ENCODE data around the gene CDIP1. TPM values are rescaled to one million over a fixed set of nuclear protein-coding genes. Genes with fewer than 3 reads are reported as not detected.

The CDIP1 gene
- total RNA-seq, 1 donor from 2014 or later, result 9.8 TPM

DNA sequence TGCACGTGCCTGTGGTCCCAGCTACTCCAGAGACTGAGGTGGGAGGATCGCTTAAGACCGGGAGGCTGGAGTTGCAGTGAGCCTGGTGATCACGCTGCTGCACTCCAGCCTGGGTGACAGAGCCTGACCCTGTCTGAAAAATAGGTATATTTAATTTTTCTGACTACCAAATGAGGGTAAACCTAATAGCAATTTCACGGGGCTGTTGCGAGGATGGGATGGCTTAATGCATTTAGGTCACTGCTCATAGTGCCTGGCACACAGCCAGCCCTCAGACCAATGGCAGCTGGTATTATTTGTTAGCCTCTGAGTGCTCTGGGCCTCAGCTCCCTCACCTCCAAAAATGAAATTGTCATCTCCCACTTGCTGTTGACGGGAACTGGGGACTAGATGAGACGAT, 5.9 kb upstream of the CDIP1 start:
- FAIRE-seq (no peak), DNase-seq (ENCODE audit: low spot score in 2 of 2) (no peak)

DNA sequence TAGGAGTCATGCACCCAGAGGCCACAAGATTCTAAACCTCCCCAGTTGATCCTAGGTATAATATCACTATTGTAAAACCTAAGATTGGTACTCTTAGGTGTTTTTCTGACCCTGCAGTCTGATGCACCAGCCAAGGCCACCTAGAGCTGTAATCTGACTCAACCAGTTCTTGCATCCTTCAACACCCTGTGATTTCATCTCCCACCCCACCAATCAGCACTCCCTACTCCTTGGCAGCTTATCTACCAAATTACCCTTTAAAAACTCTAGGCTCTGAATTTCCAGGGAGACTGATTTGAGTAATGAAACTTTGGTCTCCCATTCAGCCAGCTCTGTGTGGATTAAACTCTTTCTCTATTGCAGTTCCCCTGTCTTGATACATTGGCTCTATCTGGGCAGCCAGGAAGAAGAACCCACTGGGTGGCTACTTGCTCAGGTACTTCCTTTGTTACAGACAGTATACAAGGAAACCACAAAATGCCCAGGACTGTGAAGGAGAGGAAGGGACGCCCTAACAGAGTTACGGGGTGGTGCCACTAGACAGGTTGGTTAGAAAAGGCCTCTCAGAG, 1.2 kb upstream of the CDIP1 start:
- DNase-seq (ENCODE audit: low spot score in 2 of 2) (no peak), FAIRE-seq (no peak)

DNA sequence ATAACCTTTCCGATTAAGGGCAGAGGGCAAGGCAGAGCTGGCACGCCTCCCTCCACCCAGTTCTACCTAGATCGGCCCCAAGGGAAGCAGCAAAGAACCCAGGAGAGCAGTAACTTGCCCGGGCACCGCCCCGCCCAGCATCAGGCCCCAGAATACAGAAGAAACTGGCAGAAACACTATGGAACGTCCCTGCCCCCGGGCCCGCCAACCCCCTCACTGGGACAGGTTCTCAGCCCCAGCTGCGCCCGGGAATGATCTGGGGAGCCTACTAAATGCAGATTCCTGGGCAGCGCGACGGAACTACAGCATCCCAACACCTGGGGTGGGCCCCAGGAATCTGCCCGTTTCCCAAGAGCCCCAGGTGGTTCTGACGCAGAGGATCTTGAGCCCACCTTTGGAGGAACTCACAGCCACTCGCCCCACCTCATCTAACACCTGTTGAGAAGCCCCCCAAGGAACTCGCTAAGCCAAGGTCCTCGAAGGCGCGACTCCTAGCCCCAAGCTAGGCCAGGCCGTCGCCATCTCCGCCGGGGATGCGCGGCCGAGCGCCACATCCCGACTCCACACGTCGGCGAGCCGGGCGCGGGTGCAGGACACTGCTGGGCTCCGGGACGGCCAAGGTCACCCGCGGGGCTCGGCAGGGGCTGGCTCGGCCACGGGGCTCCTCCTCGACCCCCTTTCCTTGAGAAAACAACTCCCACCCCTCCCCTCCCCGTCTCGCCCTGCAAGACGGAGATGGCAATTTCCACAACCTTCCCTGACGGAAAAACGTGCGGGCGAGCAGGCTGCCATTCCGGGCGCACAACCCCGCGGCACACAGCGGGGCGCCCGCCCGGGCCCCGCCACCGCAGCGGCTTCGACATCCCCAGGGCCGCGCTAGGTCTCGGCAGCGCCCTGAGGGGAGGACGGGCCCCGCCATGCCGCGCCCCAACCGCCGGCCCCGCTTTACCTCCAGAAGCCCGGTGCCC, 913 bp downstream of the CDIP1 start:
- DNase-seq (ENCODE audit: low spot score in 2 of 2), result peak in 1 of 2 donors; percentile 54

DNA sequence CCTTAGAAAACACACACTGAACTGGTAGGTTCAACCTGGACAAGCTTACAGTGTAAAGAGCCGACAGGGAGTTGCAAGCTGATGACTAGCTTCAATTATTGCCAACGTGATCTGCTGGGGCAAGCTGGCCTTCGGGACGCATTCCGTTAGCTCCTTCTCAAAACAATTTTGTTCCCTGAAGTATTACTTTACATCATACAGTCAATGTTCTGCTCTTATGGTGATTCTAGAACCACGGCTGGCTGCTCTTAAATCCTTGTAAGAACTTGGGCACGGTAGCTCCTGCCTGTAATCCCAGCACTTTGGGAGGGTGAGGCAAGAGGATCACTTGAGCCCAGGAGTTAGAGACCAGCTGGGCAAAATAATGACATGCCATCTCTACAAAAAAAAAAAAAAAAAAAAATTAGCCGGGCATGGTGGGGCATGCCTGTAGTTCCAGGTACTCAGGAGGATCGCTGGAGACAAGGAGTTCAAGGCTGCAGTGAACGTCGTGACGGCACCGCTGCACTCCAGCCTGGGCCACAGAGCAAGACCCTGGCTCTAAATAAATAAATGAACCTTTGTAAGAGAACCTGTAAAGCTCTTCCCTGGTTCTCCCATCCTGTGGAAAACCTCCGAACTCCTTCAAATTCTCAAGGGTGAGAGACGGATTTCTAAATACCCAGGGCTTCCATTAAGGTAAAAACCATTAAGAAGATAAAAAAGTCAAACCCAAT, 2.0 kb downstream of the CDIP1 start:
- FAIRE-seq, result no peak
- DNase-seq (ENCODE audit: low spot score in 2 of 2), result no peak

More for the DNA sequence above, 913 bp downstream of the CDIP1 start:
- no peak for FAIRE-seq

DNA sequence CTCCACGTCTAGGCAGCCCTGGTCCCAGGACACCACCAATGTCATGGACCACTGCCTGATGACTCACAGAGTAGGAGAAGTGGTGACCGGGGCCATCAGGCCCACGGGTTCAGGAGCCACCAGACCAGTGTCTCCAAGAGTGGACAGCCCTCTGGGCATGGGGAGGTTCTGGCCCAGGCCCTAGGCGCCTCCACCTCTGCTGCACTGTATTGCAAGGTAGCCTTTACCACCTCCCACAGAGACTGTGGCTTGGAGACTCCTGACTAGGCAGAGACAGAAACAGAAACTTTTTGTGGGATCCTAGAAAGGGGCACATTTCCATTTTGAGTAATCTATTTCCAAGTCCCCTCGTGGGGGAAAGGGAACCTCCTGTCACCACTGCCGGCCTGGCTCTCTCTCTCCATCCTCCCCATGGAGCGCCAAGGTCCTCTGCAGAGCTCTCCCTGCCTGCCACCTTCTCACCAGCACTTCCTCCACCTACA, 2.9 kb downstream of the CDIP1 start:
- peak in 1 of 2 donors; percentile 8 for DNase-seq (ENCODE audit: low spot score in 2 of 2)
- FAIRE-seq, result no peak

DNA sequence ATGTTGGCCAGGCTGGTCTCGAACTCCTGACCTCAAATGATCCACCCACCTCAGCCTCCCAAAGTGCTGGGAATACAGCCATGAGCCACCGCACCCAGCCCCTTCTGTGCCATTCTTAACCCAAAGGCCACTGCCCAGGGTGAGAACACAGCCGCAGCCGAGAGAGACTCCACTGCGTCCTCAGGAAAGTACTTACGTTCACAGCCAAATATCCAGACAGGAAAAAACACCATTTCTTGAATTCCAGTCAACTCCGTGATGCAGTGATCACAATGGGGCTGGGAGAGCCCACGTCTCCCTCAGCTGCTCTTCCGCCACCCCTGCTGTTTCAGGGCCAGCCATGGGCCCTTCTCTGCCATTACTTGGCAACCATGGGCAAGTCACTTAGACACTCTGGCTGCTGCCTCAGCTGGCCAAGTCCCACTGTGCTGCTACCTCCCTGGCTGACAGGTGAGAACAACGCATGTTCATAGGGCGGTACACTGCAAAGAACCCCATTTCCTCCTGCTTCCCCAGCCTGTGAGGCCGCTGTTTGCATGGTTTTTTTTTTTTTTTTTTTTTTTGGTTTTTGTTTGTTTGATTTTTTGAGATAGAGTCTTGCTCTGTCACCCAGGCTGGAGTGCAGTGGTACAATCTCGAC, 4.3 kb downstream of the CDIP1 start:
- DNase-seq (ENCODE audit: low spot score in 2 of 2) (peak in 1 of 2 donors; percentile 26), FAIRE-seq (no peak)

DNA sequence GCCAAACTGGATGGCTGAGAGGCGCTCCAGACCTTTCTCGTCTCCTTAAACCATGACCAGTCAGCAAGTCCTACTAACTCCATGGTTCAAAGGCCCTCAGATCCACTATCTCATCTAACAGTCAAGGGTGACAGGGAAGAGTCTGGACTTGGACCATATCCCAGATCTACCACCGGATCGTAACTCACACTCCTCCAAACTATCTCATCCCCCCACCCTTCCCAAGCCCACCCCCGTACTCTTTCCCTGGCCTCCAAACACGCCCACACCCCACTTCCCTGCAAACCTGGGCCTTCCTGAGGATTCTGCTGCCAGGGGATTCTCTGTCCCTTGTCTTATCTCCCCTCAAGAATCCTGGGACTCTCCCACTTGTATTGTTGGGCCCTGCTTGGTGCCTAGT, 5.1 kb downstream of the CDIP1 start:
- FAIRE-seq (no peak), DNase-seq (ENCODE audit: low spot score in 2 of 2) (peak in 1 of 2 donors; percentile 14)

DNA sequence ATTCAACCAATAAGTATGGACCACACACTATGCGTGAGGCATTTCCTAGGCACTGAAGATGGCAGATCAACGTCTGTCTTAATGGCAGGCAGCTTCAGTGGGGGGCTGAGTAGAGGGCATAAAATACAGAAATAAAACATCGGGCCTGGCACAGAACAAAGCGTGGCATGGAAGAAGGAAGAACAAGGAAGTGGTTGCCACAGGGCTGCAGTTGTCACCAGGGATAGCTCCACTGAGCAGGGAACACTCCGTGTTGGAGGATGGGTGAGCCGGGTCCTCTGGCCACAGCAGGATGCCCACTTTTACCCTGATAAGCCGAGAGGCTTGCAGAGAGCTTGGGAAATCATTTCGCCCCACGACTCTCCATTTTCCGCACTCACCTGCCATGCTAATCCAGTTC, 6.3 kb downstream of the CDIP1 start:
- DNase-seq (ENCODE audit: low spot score in 2 of 2) (no peak), FAIRE-seq (no peak)

DNA sequence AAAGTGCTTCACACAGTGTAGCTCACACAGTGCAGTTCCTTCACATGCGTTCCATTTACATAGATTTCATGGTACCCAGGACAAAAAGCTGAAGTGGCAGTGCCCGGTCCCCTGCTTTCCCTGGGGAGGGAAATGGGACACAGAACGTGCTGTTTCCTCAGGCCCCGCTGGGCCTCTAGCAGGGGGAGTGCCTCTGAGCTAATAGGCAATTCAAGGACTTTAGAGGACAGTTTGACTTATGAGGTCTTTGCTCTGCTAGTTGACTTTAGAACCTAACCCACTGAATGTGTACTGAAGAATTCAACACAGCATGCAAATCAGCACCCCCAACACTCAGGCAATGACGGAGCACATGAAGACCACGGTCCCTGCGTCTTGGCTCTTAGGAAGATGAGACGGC, 6.8 kb downstream of the CDIP1 start:
- FAIRE-seq, result no peak
- no peak for DNase-seq (ENCODE audit: low spot score in 2 of 2)

DNA sequence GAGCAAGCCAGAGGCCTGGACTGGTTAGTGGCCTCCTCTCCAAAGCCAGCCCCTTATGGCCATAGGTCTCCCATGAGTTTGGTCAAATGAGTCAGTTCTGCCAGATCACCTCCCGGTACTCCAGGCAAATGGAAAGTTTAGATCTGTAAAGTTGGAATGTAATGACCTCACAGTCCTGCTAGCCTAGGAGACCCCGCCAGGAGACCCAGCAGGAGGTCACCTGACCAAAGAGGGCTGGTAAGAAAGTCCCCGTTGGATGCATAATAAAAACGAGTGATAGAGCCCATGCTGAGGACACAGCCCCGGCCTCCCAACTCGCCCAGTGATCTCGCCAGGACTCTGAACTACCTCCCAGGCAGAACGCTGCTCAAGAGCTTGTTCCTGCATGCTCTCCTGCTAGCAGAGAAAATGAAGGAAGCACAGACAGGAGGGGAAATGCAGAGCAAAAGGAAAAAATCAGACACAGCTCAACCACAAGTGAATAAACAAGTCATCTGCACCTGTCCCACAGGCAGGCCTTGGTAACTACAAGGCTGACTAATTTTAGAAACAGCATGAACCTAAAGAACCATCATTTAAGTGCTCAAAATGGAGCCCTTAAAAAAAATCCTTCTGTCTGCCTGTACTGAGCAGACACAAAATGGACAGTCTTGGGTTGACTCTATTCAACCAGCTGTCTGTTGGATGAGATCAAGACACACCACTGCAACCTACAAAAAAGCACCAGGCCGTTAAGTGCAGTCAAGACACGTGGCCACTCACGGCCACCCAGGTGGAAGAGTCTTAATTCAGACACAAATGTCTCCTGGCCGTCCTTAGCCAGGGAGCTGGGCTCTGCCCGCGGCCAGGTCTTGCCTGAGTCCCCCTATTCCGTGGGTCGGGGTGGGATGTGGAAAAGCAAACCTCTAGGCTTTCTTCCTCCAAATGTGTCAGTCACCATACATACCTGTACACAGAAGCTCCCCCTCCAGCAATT, 9.2 kb downstream of the CDIP1 start:
- DNase-seq (ENCODE audit: low spot score in 2 of 2), result no peak
- FAIRE-seq, result no peak

DNA sequence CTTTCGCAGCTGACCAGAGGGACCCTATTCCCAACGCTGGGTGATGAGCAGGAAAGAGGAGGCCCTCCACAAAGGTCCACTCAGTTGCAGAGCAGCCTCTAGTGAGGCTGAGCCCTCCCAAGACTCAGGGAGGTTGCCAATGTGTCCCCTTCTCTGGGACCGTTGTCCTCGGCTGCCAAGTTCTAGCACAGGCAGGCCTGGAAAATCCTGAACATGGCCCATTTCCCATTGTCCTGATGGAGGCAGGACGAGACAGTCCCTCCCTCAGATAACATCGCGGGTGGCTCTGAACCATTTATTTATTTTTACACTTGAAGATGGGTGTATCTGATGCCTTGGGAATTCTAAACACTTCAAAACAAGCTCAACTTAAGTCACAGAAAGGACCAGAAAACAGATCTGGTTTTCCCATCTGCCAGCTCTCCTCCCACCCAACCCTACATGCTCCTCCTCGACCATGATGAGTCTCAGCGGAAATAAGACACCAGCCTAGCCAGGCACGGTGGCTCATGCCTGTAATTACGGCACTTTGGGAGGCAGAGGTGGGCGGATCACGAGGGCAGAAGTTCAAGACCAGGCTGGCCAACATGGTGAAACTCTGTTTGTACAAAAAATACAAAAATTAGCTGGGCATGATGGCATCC, 12.8 kb downstream of the CDIP1 start:
- FAIRE-seq, result no peak
- no peak for DNase-seq (ENCODE audit: low spot score in 2 of 2)

DNA sequence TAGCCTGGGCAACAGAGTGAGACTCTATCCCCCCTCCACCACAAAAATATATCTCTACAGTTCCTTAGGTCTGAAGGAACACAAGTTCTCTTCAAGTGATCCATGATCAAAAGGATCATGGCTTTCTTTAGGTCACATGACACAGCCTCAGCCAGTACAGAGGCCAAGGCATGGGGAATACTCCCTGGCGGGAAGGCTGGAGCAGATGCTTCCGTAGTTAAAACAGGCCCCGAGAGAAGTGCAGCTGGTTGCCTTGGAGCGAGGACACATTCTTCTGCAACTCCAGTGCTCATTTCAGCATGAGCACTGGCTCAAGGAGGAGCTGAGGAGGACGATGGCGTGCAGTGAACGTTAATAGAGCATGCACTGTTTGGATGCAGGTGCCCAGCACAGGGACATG, 13.5 kb downstream of the CDIP1 start:
- DNase-seq (ENCODE audit: low spot score in 2 of 2) (no peak), FAIRE-seq (no peak)

DNA sequence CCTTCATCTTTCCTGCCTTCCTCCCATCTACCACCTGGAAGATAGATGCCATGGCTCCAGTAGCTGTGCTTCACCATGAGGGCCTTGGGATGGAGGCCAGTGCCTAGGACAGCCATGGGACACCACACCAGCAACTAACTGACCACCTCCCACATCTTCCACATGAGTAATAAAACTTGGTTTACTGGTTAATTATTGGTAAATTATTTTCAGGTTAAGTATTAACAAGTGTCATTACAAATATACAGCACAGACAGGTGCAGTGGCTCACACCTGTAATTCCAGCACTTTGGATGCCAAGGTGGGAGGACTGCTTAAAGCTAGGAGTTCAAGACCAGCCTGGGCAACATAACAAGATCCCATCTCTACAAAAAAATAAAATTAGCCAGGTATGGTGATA, 14.0 kb downstream of the CDIP1 start:
- DNase-seq (ENCODE audit: low spot score in 2 of 2) (no peak), FAIRE-seq (no peak)

DNA sequence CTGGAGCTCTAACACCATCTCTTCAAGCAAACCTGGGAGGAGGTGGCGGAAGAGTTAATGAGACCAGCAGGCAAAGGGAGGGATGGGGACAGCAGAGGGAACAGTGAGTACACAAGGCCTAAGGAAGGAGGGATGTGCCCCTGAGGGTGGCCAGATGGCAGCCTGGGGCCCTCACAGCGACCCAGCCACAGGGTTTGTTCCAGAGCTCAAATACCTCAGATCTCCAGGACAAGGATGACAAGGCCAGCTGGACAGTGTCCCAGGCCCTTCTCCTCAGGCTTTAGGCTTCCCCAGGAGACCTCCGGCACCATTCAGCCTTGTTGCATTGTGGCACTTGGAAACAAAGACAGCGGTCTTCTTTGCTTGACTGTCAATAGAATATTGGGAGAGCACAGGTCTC, 14.9 kb downstream of the CDIP1 start:
- no peak for DNase-seq (ENCODE audit: low spot score in 2 of 2)
- no peak for FAIRE-seq

DNA sequence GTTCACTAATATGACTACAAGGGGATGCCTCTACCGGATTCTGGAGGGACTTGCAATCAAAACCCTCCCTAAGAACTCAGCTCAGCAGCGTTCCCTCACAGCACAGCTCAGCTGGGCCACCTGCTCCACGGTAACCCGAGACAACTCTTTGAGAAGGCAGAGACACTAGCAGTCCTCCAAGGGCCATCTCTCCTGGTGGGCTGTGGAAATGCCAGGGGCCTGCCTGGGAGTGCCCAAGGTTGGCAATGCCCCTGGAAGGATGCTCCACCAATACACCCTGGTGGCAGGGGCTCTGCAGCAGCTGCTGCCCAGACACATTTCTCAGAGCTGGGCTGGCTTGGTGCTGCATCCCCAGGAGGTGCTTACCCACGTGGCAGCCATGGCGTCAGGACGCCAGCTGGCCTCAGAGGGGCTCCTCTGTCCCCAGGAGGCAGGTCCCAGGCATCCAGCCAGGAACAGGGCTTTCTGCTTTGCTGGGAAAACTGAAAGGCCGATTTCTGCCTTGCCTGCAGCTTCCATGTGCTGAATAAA, 16.5 kb downstream of the CDIP1 start:
- FAIRE-seq (no peak), DNase-seq (ENCODE audit: low spot score in 2 of 2) (peak; percentile 37 to 75)

DNA sequence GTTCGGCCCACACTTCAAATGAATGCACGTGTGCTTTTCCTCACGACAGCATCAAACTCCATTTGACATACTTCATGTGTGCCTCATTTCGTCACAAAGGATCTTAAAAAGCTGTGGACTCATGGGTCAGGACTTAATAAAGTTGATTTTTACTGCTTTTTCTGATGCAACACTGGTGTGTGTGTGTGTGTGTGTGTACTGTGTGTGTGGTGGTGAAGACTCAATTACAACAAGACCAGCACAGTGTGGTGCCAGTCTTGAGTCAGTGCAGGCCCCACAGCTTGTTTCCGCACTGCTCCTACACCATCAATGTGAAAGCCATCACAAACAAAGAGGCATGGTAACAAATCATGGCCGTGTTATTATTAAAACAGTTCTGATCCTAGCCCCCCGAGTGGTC, 17.7 kb downstream of the CDIP1 start:
- no peak for FAIRE-seq
- no peak for DNase-seq (ENCODE audit: low spot score in 2 of 2)

DNA sequence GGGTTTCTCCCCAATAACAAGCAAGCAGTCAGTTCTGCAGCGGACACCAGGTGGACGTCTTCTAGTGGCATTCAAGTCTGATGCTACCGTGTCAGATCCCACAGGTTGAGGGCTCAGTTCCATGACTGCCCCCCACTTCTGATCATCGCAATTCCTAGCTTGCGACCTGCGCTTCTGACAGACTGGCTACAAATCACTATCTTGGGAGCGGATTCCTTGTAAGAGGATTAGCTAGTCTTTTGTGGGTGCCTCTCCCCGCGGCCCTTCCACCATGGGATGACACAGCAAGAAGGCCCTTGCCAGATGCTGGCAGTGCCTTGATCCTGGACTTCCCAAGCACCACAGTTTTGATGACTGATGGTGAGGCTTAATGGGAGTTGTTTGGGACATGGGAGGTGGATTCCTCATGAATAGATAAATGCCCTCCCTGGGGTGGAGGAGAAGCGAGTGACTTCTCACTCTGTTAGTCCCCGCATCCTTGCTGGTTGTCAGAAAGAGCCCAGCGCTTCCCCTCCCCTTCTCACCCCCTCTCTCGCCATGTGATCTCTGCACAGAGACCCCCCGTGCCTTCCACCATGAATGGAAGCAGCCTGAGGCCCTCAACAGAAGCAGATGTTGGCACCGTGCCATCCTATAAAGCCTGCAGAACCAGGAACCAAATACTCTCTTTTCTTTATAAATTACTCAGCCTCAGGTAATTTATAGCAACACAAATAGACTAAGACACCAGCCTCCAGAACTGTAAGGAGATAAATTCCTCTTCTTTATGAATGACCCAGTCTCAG, 19.1 kb downstream of the CDIP1 start:
- no peak for DNase-seq (ENCODE audit: low spot score in 2 of 2)
- FAIRE-seq, result no peak
